NOMO-1 treated with dmso at 0.1 percent for 144 hours (cell line): Measurements from ENCODE around the gene ERMP1.
"Not testable (repeated sequence)": the region's sequence is repeated elsewhere in the genome, so short reads cannot be mapped to it uniquely, and the experiment has no call there.

ENCODE experiments used
- DNase-seq: peaks from one replicate; lab custom pipeline; 2025; ENCODE audit not compliant: unreplicated experiment; lab: John Stamatoyannopoulos, UW

ERMP1 gene

DNA sequence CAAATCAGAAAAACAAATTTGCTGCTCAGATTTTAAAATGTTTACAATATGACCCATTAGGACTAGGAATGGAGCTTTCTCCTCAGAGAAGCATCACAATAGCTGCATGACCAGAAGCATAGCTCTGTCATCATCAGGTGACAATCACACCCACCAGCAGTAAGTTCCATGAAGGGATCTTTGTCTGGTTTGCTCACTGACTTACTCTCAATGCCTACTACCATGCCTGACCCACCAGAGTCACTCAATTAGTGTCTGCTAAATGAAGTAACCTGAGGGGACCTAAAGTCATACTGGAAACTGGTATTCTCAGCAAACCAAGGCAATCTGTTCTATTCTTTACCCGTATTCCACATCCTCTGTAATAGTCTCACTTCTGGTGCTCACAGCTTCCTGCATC lies 7.7 kb downstream of the ERMP1 start:
- no peak for DNase-seq

DNA sequence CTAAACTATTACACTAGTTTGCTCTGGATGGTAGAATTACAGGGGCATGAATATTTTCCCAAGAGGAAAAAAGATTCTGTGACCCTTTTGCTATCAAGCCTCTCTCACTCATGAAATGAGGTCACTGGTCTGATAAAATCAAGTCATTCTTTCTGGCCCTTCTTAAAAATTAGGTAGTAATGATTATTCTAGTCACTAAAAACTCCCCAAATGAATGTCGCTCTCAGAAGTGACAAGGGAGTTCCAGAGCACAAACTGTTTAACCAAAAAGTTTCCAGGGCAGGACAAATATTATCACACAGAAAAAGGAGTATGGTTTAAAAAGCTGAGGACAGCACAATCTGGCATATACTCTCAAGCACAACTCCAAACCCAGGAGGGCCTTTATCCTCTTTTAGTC lies 12.5 kb downstream of the ERMP1 start:
- no peak for DNase-seq

GRCh38 chr9:5819174-5819573 lies 13.7 kb downstream of the ERMP1 start:
- no peak for DNase-seq

GRCh38 chr9:5818424-5819142 lies 14.3 kb downstream of the ERMP1 start:
- no peak for DNase-seq

GRCh38 chr9:5817862-5818261 lies 15.1 kb downstream of the ERMP1 start:
- DNase-seq, result no peak

GRCh38 chr9:5815461-5815860 lies 17.5 kb downstream of the ERMP1 start:
- no peak for DNase-seq

GRCh38 chr9:5813824-5814223 lies 19.1 kb downstream of the ERMP1 start:
- DNase-seq, result no peak

DNA sequence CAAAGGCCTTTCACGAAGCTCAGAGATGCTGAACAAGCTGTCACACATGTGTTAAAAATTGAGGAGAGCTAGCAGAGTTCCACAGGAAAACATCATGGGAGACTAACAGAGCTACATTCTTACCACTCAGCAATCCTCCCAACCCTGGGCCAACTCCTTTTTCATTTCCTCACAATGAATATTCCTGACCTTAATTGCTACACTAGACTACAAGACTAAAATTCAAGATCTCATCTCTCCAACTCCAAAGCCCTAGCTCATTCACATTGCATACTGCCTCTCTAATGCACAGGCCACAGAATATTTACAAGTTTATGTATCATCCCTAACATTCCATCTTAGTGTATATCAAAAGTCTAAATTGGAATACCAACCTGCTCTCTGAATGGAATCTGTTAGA lies 21.2 kb downstream of the ERMP1 start:
- DNase-seq, result no peak

GRCh38 chr9:5805478-5805877 lies 27.4 kb downstream of the ERMP1 start:
- DNase-seq, result no peak

DNA sequence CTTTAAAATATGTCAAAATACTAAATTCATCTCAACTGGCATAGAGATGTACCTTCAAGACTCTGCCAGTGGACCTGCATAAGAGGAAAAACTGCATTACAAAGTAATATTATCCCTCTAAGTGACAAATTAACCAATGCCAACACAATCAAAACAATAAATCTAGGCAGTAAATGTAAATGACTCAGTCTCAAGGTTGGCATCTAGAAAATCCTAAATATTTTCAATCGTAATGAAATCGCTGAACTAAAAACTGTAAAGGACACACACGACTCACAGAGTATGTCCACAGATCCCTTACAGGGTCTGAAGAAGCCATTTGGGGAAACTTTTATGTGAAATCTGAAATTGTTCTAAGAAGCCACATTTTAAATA lies 31.2 kb downstream of the ERMP1 start:
- DNase-seq, result no peak

DNA sequence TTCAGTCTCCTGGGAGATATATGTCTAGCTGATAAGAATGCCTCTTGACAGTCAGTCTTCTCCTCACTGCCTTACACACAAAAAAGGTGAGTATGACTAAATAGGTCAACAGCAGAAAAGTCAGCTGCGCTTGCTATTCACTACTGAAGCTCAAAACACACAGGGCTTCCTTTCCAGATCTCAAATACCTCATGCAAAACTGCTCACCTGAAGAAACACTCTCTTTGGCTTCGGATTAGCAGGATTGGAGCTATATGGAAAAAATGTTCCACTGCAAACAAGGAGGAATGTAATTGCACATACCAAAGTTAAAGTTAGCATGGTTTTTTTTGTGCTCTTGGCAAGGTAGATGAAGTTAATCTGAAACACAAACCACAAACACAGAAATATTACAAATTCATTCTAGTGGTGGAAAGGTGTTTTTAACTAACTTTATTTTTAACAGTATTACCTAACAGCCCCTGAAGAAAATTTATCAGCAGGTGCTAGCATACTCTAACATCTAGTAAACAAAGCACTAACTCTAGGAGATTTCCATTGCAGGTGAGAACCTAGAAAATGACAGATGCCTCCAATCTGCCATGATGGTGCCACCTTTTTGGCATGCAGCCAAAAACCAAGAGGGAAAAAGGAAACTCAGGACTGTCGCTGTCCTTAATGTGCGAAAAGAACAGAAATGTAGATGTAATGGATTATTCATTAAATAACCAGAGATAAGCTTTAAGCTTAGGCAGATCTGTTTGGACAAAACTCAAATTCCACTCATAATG lies 31.8 kb downstream of the ERMP1 start:
- DNase-seq, result no peak

GRCh38 chr9:5800378-5800777 lies 32.5 kb downstream of the ERMP1 start:
- not testable (repeated sequence) for DNase-seq

DNA sequence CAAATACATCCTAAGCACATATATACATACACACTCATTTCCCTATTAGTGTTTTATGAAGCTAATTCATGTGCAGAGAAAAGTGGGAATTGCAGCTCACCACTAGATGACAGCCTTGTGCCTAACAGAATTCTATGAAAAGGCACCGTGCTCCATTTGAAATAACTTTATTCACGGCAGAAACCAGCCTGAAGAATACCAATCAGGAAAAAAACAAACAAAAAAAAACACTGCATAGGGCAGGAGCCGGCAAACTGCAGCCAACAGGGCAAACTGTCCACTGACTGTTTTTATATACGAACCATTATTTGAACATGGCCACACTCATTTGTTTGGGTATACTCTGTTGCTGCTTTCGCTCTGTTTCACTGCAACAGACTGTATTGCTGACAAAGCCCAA lies 33.6 kb downstream of the ERMP1 start:
- DNase-seq, result no peak

DNA sequence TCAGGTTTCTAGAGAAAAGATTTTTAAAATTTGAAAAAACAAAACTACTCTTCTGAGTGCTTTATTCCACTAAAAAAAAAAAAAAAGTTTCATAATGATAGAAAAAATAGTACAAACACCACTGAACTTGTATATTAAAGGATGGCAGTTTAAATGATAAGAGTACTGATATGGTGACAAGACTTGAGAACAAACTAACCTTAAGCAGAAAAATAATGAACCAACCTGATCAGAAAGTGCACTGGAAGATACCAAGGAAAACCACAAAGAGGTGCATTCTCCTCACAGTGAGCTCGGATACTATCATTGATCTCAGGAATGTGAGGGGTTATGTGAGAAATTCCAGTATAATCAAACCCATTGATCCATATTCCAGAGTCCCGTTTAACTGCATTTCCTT lies 34.3 kb downstream of the ERMP1 start:
- DNase-seq, result no peak

GRCh38 chr9:5796298-5796697 lies 36.6 kb downstream of the ERMP1 start:
- no peak for DNase-seq

DNA sequence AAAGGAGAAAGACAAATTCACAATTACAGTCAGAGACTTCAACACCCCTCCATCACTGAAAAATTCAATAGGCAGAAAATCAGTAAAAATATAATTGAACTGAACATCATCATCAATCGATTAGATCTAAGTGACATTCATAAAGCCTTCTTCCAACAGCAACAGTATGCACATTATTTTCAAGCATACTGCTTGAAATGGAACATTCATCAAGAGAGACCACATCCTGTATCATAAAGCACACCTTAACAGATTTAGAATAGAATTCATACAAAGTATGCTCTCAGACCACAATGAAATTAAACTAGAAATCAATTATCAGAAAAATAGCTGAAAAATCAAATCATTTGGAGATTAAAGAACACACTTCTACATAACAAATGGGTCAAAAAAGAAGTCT lies 39.1 kb downstream of the ERMP1 start:
- no peak for DNase-seq

GRCh38 chr9:5791870-5792269 lies 41.0 kb downstream of the ERMP1 start:
- no peak for DNase-seq

DNA sequence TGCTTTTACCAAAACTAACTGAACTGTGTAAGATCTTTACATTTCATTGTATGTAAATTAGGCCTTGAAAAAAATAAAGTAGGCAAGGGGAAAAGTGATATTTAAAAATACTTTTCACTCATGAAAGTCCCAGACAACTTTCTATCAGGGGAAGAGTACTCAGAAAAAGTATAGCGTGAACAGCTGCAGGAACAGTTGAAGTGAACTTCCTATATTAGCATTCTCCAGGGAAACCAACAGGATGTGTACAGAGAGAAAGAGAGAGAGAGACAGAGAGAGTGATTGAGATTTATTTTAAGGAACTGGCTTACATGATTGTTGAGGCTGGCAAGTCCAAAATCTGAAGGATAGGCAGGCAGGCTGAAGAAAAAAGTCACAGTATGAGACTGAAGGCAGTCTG lies 42.0 kb downstream of the ERMP1 start:
- DNase-seq, result no peak

- DNase-seq, result no peak
Observed at GRCh38 chr9:5789489-5789888, 43.4 kb downstream of the ERMP1 start.

DNA sequence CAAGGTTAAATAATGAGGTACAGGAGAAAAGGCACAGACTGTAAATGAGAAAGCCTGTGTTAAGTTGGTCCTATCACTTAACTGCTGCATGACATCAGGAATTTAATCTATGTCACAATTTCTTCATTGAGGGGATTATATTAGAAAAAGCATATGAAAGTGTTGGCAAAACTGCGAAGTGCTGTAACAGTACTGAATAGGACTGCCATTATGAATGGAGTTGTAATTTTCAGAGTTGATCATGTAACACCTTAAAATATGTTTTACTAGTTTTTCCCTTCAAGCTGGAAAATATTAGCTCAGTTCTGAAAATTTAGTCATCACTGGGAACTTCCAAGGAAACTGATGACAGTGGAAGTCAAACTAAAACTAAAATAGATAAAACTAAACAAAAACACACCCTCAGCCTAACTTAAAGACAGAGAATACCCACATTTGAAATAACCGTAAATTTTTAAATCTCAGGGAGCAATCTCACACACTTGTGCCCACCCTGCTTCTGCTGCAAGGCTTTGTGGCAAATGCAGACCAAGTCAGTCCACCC lies 45.1 kb downstream of the ERMP1 start:
- no peak for DNase-seq

GRCh38 chr9:5787220-5787619 lies 45.7 kb downstream of the ERMP1 start:
- DNase-seq, result no peak

DNA sequence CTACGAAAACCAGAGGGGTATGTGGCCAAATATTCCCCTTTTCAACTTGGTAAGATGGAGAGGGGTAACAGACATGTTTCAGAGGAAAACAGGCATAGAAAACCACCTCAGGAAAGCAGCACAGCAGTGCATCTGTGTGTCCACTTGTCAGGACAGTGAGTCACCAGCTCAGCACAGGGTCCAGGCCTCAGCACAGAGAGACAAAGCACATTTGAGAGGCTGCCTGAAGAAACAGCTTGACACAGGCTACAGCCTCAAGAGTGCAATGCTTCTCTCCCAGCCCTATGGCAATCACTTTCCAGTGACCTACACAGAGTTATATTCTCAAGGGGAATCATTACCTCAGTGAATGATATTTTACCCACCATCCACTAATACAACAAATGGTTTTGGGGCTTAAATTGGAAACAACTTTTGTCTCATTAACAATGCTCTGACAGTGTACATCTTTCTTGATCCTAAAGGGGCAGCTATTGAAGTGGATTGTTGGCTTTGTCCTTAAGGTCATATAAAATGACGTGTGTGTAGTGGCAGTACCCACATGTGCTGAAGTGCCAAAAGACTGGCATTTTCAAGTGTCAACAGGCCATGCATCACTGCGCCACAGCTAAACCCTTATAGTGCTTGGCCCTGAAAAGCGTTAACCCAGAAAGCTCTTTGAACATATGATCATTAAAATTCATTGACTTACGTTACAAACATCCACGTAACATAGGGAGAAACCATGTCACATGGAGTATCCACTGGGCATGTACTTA lies 46.4 kb downstream of the ERMP1 start:
- no peak for DNase-seq
